ENCODE measurements around the gene RNU2-63P.
"Not testable (repeated sequence)": the region's sequence is repeated elsewhere in the genome, so short reads cannot be mapped to it uniquely, and the experiment has no call there.

The RNU2-63P gene

DNA sequence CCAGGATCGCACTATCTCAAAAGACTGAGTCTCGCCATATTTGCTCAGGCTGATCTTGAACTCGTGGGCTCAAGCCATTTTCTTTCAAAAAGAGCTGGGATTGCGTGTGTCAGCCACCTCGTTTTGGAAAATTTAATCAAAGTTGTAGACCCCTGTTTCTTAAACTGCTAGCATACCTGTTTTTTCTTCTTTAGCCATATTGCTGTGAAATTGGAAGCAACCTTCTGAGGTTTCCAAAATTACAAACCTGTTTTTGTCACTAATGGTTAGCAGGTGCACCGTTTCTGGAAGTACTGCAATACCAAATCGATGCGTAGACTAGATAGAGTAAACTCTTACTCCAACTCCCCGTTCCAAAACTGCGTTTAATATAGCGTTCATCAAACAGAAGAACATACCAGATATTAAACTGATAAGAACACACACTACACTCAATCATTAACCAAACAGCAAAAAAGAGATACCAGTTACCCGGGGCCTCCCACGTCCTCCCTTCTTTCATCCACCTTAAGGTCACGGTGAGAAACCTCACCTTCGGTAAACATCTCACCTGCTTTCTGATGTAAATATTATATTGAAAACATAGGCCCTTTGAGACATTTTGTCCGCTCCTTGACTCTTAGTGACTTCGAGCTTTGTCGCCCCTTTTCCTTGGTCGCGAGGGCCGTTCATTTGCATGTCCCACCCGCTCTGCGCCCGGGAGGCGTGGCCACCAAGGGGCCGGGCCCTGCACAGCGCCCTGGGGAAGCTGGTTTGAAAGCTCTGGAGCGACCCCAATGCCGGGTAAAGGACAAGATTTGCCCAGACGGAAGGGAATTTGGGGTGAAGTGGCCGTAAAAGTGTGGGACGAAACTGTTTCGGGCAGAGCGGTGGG, at the start of gene RNU2-63P:
TSS of gene RNU2-63P (minus strand) at position 462 of the 874 bp plus-strand sequence.
- DNase-seq, result peak; percentile 63

GRCh38 chr2:88061295-88061694, 44.9 kb upstream of the RNU2-63P start:
- no peak for DNase-seq

DNA sequence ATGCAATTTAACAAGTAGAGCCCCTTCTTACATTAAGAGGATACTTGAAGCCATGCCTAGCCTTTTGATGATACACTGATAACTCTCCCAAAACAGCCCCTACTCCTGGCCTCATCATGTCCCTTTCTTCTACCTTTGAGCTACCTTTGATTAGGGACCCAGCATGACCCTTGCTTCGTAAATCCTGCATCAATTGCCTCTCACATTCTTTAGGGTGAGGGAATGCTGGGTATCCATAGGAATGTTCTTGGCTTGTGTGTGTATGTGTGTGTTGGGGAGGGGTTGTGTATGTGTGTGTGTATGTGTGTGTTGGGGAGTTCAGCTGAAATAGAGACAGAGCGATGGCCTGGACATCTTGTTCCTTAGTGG, 44.5 kb upstream of the RNU2-63P start:
- DNase-seq, result no peak

DNA sequence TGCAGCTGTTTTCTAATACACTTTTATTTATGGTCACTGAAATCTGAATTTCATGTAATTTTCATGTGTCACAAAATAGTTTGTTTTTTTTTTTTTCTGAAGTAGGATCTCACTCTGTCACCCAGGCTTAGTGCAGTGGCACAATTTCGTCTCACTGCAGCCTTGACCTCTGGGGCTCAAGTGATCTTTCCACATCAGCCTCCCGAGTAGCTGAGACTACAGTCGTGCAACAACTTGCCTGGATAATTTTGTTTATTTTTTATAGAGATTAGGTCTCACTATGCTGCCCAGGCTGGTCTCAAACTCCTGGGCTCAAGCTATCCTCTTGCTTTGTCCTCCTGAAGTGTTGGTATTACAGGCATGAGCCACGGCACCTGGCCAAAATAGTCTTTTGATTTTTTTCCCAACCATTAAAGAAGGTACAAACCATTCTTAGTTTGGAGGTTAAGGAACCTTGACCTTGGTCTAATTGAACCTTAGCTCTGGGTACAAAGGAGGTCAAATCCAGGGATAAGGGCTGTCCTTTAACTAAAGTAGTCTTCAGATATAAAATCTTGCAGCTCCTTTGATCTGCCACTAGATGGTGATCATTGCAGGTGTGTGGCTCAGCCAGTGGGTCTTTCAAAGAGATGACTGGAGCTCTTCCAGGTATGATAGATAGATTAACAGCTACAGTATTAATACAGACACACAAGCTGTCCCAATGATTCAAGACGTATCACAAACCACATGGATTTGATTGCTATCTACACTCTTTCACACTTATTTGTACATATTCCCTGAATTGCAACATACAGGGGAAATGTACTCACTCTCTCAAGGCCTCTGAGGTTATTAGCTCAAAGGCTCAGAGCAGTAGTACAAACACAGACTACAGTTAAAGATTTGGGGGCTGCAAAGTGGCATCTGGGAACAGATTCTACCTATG, 43.9 kb upstream of the RNU2-63P start:
- peak; percentile 42 for DNase-seq

- DNase-seq, result no peak
Observed at GRCh38 chr2:88058191-88058590, 41.8 kb upstream of the RNU2-63P start.

DNA sequence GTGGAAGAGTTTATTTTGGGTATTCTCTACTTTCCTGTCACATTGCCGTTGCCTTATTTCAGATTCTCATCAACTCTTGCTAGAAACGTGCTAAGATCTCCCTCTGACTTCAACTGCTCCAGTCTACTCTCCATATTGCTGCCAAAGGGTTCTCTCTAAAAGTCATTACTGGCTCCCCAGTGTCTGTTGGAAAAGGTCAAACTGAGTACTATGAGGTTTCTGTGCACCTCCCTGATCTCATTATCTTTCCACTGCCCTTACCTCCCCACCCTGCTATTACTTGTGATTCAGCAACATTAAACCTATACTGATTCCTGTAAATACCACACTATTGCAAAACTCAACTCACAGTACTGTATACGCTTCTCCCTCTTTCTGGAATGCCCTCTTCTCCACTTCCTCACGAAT, 41.1 kb upstream of the RNU2-63P start:
- DNase-seq, result no peak

DNA sequence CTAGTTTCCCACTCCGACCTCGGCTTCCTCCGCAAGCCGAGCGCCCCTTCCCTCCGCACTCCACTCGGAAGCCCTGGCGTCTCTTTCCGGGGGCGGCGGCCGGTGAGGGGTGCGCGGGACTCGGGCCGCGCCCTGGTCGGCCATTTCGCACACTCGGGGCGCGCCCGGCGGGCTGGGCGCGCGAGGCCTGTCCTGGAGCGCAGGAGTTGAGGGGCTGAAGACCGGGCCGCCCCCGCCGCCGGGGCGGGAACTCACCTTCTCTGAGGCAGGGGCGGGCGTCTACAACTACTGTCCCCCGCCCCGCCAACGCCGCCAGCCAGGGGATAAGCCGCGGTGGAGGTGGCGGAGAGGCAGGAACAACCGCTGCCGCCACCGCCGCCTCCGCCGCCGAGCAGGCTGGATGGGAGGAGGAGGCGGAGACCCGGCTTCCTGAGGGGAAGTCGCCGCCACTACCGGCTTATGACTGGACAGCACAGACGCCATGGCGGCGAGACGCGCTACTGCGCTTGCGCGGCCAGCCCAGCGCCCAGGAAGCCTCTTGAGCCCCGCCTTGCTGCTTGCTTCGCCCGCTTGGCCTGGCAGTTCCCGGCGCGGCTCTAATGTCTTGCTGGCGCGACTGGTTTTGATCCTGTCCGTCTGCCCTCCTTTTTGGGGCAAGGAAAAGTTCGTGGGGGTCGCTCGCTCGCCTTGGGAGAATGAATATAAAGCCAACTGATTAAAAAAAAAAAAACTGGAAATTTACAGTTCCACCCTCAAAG, 39.2 kb upstream of the RNU2-63P start, which contains the start of gene KRCC1:
TSS of gene KRCC1 (minus strand) at position 413 of the 758 bp plus-strand sequence. CDS start 27,220 bp downstream, outside the sequence.
- DNase-seq, result peak; percentile 91

- DNase-seq, result no peak
Observed at GRCh38 chr2:88054782-88055370, 38.5 kb upstream of the RNU2-63P start.

- DNase-seq, result no peak
Observed at GRCh38 chr2:88053934-88054781, 37.8 kb upstream of the RNU2-63P start.

DNA sequence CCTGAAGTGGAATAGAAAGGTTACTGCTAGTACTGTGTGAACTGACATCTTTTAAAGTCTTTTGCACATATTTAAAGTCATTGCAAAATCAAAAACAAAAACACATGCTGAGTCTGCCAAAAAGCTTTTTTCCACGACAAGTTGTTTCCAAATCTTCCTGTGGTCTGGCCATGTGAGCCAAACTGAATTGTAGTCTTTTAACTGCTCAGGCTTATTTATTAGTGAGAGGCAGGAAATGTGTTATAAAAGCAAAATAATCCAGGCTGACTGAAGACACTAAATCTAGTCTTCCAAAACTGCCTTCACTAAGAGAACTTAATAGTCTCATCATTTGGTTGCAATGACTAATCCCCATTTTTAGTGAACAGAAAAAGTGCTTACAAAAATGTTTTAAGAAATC, 36.9 kb upstream of the RNU2-63P start:
- DNase-seq, result no peak

DNA sequence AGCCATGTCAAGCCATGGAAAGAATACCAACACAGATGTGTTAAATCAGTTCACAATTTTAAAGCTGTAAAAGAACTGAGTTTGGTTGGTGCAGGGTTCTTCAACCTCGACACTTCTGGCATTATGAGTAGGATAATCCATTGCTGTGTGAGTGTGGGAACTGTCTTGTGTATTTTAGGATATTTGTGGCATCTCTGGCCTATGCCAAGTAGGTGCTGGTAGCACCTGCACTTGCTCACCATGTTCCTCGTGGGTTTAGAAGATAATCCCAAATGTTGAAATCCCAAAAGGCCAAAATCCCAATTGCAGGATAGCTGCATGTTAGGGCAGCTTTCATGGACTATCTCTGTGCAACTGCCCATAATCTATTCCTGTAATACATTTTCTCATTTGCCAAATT, 35.4 kb upstream of the RNU2-63P start:
- no peak for DNase-seq

GRCh38 chr2:88049622-88050021, 33.3 kb upstream of the RNU2-63P start:
- DNase-seq, result no peak

DNA sequence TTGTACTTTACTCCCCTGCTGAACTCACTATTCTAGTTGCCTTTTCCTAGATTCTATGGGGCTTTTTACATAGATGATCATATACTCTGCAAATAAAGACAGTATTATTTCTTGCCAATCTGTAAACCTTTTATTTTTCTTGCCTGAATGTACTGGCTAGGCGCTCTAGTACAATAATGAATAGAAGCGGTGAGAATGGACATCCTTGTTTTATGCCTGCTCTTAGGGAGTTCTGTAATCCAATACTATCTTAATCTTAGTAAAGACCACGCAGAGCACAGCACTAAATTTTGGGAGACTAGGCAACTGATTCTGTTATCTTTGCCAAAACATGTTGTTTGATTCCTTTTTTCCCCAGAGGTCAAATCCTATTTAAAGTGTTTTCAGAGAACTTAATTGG, 32.2 kb upstream of the RNU2-63P start:
- DNase-seq, result no peak

GRCh38 chr2:88045561-88045960, 29.2 kb upstream of the RNU2-63P start:
- DNase-seq, result not testable (repeated sequence)

DNA sequence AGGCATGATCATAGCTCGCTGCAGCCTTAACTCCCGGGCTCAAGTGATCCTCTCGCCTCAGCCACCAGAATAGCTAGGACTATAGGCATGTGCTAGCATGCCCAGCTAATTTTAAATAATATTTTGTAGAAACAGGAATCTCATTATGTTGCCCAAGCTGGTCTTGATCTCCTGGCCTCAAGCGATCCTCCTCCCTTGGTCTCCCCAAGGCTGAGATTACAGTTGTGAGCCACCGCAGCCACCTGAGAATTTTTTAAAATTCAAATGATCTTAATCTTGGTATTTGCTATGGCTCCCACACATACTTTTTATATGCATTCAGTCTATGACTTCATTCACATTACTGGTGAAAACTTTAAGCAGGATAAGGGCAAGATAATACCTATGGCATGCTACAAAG, 26.1 kb upstream of the RNU2-63P start:
- no peak for DNase-seq

DNA sequence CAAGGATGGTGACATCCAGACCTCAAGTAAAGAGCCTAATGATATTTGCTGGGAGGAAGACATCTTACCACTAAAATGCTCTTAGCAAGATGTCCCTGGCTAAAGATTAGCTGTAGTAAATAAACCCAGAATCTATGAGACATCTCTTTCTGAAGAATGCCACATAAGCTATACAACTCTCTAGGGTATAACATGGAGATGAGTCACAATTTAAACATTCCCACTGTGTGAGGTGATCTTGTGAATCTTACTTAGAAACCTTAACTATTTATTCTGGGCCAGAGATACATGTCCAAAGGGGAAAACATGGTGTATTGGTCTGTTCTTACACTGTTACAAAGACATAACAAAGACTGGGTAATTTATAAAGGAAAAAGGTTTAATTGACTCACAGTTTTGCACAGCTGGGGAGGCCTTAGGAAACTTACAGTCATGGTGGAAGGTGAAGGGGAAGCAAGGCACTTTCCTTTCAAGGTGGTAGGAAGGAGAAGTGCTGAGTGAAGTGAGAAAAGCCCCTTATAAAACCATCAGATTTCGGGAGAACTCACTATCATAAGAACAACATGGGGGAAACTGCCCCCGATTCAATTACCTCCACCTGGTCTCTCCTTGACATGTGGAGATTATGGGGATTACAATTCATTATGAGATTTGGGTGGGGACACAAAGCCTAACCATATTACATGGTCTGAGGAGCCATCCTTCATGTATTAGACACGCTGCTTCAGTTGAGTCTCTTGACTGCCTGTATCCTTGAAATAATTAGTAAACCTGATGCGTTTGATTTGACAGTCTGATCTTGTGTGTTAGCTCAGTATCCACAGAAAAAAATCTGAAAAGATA, 22.1 kb upstream of the RNU2-63P start:
- no peak for DNase-seq

GRCh38 chr2:88036606-88037005, 20.3 kb upstream of the RNU2-63P start:
- DNase-seq, result no peak

DNA sequence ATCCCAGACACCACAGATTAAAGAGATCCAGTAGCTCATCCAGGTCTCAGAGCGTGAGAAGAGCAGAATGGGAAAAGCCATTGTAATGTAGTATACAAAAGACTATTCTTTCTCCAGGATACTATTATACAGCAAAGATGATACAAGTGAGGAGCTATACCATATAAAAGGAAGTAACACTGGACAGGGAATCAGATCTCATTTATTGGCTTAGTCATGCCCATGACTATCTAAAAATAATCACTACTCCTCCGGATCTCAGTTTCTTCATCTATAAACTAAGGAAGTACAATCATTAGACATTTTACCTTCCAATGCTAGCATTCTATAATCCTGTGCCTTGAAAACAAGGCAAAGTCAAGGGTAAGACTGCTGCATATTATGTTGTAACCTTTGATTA, 19.8 kb upstream of the RNU2-63P start:
- DNase-seq, result no peak

- no peak for DNase-seq
Observed at GRCh38 chr2:88032070-88032702, 15.8 kb upstream of the RNU2-63P start.

GRCh38 chr2:88028931-88029330, 12.6 kb upstream of the RNU2-63P start:
- DNase-seq, result no peak
